Transverse colon (tissue), 4 donors: Measurements from ENCODE around the gene HDX. TPM values are rescaled to one million over a fixed set of nuclear protein-coding genes. Genes with fewer than 3 reads are reported as not detected.

Experiments used
- DNase-seq: peaks from one replicate; pipeline ENCODE4 v3.0.0-alpha.2; 2019
- H3K27ac ChIP-seq, 4 donors: fragments of 200-600 bp; sonication (generic); 2 replicates each; pipeline ENCODE4 v1.5.1; 2016 to 2018; ENCODE audit warnings: inconsistent platforms in 4 of 4
- H3K27me3 ChIP-seq: fragments of 200-600 bp; sonication (generic); 2 replicates; pipeline ENCODE4 v1.5.1; 2017; ENCODE audit warnings: inconsistent platforms
- H3K36me3 ChIP-seq, 4 donors: fragments of 200-600 bp; sonication (generic); 2 replicates each; pipeline ENCODE4 v1.5.1; 2017 to 2019; ENCODE audit warnings: inconsistent platforms in 4 of 4
- H3K4me1 ChIP-seq, 4 donors: fragments of 200-600 bp; sonication (generic); 2 replicates each; pipeline ENCODE4 v1.5.1; 2017 to 2020; ENCODE audit warnings: inconsistent platforms in 4 of 4
- H3K4me3 ChIP-seq, 4 donors: fragments of 200-600 bp; sonication (generic); 1 replicate in 1 of 4; 2 replicates in 3 of 4; pipeline versions ENCODE4 v1.5.1 to v1.6.1; 2017 to 2019; ENCODE audit warnings: inconsistent platforms in 4 of 4
- H3K9me3 ChIP-seq, 2 donors: fragments of 200-600 bp; sonication (generic); 2 replicates each; pipeline ENCODE4 v1.5.1; 2017 to 2019; ENCODE audit warnings: inconsistent platforms in 2 of 2
- EP300 ChIP-seq: sonication (generic); formaldehyde crosslinking; IDR thresholded peaks from one replicate; pipeline ENCODE4 v1.6.1; 2017; ENCODE audit warnings: antibody characterized with exemption, low read depth
- POLR2A ChIP-seq: fragments of 450-650 bp; IDR thresholded peaks from one replicate; pipeline ENCODE4 v1.6.1; 2016; ENCODE audit warnings: antibody characterized with exemption, mild to moderate bottlenecking, moderate library complexity
- POLR2AphosphoS5 ChIP-seq, 3 donors: sonication (generic); formaldehyde crosslinking; IDR thresholded peaks; one replicate each; pipeline ENCODE4 v1.6.1; 2016; ENCODE audit warnings: antibody characterized with exemption in 3 of 3
- WGBS, 2 donors: methylation state at CpG; one replicate each; pipeline ENCODE4 v1.1.5; 2018; ENCODE audit warnings: low coverage in 1 of 2; 5-methylcytosine and 5-hydroxymethylcytosine counted together
- in situ Hi-C, 4 donors: fragments of 200-750 bp; cut with MboI; loops; one replicate each; pipeline versions ENCODE4 v1.15.0 to v1.15.1; 2017; ENCODE audit warnings: low sequenced_read_pairs in 3 of 4, low pct_ligation_motif_present in 1 of 4, low pct_unique_long_range_greater_than_20kb in 1 of 4
- intact Hi-C: fragments of 100-400 bp; cut with DNase I; formaldehyde crosslinking; loops from one replicate; pipeline ENCODE4 v1.15.1; 2023; ENCODE audit warnings: low total_unique reads
- total RNA-seq, 4 donors: library from RNA; depleted of rRNA; stranded (reverse); fragments of >200 nt; gene quantifications; one replicate each; pipeline ENCODE4 v1.1.0, GENCODE V29; 2016
- TF ChIP-seq, protein P1 (sequence below), 5 experiments: fragments of 200-600 bp in 3 of 5; fragments of 450-650 bp in 2 of 5; sonication (generic) in 3 of 5; IDR thresholded peaks; 1 replicate in 2 of 5; 2 replicates in 3 of 5; pipeline ENCODE4 v1.5.1; 2016 to 2017; ENCODE audit warnings: antibody characterized with exemption in 5 of 5, inconsistent platforms in 3 of 5, mild to moderate bottlenecking in 2 of 5, moderate library complexity in 1 of 5

HDX gene
- total RNA-seq, 4 donors from 2014 or later: 0.37 to 3.8 (median 2.5) TPM; not detected in 1

DNA sequence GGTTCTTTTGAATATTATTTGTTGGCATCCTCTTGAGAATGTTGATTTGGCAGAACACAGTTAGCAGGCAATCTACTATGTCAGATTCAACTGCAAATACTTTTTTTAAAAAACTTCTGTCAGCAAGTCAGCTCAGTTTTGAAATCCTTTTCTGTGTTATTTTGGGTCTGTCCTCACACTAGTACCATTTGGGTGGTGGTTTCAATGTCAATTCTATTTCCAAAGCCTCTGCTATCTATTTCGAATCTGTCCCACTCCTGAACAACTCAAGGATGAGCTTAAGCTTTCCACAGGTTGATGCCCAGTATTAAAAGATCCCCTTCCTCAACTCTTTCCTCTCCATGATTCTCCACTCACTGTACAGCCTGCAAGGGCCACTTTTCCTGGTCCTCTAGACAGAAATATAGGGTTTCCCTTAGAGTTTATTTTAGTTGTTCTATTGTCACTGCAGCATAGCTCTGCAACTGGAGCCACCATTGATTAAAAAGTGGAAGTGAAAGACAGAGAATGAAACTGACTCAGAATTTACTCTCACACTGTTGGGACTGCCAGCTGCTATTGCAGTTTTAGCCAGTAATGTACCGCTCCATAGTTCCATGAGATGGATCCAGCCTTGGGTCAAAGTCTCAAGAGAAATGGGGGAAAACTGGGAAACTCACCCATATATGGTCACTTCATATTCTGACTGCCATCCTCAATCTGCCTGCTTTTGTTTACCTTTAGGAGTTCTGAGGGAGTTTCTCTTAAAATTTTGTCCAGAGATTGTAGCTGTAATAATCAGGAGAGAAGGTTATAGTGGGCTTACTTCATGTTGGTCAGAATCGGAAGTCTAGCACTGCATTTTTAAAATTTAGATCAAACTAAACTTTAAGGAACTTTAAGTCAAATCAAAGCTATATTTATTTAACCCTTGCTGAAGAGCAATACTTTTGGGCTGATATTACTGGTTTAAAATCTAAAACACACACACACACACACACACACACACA, 14.6 kb downstream of the HDX start:
- intact Hi-C loops: no loop called here
- no peak for DNase-seq
- Histone ChIP-seq H3K27ac (no peak overlapping the region), H3K4me3 (no peak overlapping the region), H3K4me1 (no peaks in the 10 kb centered on the region), H3K36me3 (no peaks in the 10 kb centered on the region), H3K27me3 (no peaks in the 10 kb centered on the region), H3K9me3 (no peaks in the 10 kb centered on the region)
- WGBS, 2 donors: 68% methylated on average over 3 of the region's 3 CpGs; no CpG with 5 or more reads in 1 of the 2 donors
- TF ChIP-seq POLR2A: no peak
- no peak for TF ChIP-seq EP300
- no peak for TF ChIP-seq POLR2AphosphoS5 (IDR thresholded peaks at IDR 0.05)
- TF ChIP-seq, protein P1, sequence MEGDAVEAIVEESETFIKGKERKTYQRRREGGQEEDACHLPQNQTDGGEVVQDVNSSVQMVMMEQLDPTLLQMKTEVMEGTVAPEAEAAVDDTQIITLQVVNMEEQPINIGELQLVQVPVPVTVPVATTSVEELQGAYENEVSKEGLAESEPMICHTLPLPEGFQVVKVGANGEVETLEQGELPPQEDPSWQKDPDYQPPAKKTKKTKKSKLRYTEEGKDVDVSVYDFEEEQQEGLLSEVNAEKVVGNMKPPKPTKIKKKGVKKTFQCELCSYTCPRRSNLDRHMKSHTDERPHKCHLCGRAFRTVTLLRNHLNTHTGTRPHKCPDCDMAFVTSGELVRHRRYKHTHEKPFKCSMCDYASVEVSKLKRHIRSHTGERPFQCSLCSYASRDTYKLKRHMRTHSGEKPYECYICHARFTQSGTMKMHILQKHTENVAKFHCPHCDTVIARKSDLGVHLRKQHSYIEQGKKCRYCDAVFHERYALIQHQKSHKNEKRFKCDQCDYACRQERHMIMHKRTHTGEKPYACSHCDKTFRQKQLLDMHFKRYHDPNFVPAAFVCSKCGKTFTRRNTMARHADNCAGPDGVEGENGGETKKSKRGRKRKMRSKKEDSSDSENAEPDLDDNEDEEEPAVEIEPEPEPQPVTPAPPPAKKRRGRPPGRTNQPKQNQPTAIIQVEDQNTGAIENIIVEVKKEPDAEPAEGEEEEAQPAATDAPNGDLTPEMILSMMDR (IDR thresholded peaks at IDR 0.05): no peak
- in situ Hi-C loops: no loop called here

DNA sequence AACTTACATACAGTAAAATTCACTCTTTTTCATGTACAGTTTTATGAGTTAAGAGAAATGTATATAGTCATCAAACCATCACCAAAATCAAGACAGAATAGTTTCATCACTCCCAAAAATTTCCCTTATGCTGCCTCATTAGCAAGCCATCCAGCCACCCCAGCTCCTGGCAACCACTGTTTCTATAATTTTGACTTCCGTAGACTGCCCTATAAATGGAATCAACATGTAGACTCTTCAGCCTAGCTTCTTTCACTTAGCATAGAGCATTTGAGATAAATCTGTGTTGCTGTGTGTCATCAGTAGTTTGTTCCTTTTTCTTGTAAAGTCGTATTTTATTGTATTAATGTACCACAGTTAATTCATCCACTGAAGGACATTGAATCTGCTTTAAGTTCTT, 23.2 kb downstream of the HDX start:
- Histone ChIP-seq H3K27me3 (no peaks in the 10 kb centered on the region), H3K4me3 (no peak overlapping the region), H3K27ac (no peak overlapping the region), H3K36me3 (no peaks in the 10 kb centered on the region), H3K9me3 (no peaks in the 10 kb centered on the region), H3K4me1 (no peaks in the 10 kb centered on the region)
- in situ Hi-C loops: no loop called here
- no peak for TF ChIP-seq POLR2A
- TF ChIP-seq POLR2AphosphoS5 (IDR thresholded peaks at IDR 0.05): no peak
- no peak for TF ChIP-seq EP300
- TF ChIP-seq, protein P1 (IDR thresholded peaks at IDR 0.05): no peak
- 67 to 75% methylated on average over 1 to 2 of the region's 2 CpGs for WGBS, 2 donors
- DNase-seq: no peak
- intact Hi-C loops: no loop called here

DNA sequence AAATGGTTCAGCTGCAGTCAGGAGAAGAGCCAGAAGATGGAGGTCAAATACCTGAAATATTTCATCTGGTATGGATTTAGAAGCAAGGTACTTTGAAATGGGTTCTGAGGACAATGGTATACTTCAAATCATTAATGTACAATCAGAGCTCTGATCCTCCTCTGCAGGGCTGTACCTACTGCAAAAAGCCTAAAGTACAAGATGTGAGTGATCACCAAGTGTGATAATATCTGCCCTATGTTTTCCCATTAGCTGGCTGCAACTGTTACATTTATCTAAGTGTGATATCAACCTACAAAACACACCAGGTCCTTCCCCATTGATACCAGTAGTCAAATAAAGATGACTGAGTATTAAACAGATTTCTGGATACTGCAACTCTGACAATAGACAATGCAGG, 25.1 kb downstream of the HDX start:
- Histone ChIP-seq H3K27me3 (no peaks in the 10 kb centered on the region), H3K9me3 (no peaks in the 10 kb centered on the region), H3K27ac (no peak overlapping the region), H3K4me1 (no peaks in the 10 kb centered on the region), H3K4me3 (no peak overlapping the region), H3K36me3 (no peaks in the 10 kb centered on the region)
- no peak for DNase-seq
- TF ChIP-seq, protein P1 (IDR thresholded peaks at IDR 0.05): no peak
- TF ChIP-seq EP300: no peak
- no peak for TF ChIP-seq POLR2A
- no peak for TF ChIP-seq POLR2AphosphoS5 (IDR thresholded peaks at IDR 0.05)
- intact Hi-C loops: no loop called here
- in situ Hi-C loops: no loop called here

DNA sequence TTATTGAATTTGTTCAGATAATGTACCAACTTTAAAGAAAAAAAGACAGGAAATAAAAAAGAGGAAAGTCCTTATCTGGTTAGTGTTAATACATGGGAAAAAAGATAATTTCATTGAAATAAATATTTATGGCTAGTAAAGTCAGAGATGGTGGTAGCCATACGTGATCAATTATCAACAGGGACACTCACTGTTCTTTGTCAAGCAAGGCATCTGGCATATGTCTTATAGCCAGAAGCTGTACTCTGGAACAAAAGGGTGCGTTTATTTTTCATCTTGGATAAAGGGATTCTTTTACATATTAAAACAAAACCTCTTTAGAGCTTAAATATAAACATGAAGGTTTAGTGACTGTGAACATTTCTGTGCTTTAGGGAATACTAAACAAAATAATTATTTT, 26.7 kb downstream of the HDX start:
- DNase-seq: no peak
- H3K27ac ChIP-seq: no peak overlapping the region
- intact Hi-C loops: no loop called here
- no peaks in the 10 kb centered on the region for H3K27me3 ChIP-seq
- H3K4me3 ChIP-seq: no peak overlapping the region
- H3K4me1 ChIP-seq: no peaks in the 10 kb centered on the region
- no peak for TF ChIP-seq EP300
- TF ChIP-seq, protein P1 (IDR thresholded peaks at IDR 0.05): no peak
- no peak for TF ChIP-seq POLR2AphosphoS5 (IDR thresholded peaks at IDR 0.05)
- no peak for TF ChIP-seq POLR2A
- H3K36me3 ChIP-seq: no peaks in the 10 kb centered on the region
- WGBS, 2 donors: 56% methylated on average over 2 of the region's 2 CpGs; no CpG with 5 or more reads in 1 of the 2 donors
- in situ Hi-C loops: no loop called here
- H3K9me3 ChIP-seq: no peaks in the 10 kb centered on the region
